GM18526 (cell line): ENCODE data around the gene GXYLT2.

ENCODE experiments used
- POLR2A ChIP-seq: IDR thresholded peaks from 3 replicates; pipeline ENCODE4 v1.6.1; 2011; ENCODE audit not compliant: insufficient read length; ENCODE audit errors: extremely low read depth

Gene GXYLT2

DNA sequence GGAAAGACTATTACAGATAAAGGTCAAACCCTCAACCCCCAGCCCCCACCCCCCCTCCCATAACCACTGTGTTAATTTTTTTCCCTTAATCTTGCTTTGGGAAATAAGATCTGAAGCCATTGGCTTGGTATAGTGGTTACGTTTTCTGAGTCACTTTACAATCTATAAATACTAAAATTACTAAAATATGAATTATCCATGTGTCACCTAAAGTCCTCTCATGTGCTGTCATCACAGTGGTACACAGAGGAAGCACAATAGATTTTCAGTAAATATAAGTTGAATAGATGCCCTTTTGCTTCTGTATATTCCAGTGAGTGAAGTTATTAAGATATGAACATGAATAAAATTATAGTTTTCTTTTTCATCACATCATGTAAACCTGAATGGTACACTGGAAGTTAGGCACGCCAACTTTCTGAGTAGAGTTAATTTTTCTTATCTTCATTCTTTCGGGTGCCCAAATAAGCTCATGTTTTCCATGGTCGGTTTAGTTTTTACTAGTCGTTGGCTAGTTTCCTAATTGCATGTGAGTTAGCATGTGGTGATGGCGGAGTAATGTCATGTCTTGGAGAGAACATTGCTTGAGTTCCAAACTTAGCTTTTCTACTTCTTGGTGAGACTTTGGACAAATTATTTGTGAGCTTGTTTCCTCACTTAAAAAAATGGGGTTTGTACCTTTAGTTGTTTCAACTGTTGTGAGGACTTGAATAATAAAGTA lies 120.3 kb downstream of the GXYLT2 start:
- TF ChIP-seq POLR2A = no peak

DNA sequence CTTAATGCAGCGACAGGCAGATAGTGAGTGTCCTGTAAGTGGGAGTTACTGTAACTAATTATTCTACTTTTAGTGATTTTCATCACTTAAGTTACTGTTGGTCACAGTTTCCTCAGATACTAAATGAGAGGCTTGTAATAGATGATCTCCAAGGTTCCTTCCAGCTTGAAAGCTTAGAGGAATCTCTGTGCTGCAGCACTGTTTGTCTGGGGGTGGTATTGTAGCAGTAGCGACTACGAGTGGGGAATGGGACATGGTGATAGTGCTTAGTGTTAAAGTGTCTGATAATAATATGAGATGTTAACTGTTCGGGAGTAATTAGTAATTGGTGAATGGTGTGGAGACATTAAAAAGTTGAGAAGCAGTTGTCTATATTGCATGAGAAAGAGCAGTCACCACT lies 121.2 kb downstream of the GXYLT2 start:
- no peak for TF ChIP-seq POLR2A

DNA sequence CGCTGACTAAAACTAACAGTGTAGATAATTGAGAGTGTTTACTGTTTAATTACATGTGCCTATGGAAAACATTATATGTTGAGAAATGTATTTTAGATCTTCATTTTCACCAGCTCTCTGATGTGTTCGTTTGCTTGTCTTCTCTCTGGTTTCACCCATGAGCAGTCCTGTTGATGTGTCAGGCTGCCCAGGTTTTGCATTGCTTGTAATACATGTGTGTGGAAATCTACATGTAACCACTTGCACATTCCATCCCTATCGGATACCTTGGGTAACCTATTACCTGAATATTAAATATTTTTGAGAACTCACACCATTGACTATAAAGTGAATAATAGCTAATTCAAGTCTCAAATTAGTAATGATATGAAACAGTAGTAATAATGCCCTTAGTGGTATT lies 121.9 kb downstream of the GXYLT2 start:
- TF ChIP-seq POLR2A = no peak

DNA sequence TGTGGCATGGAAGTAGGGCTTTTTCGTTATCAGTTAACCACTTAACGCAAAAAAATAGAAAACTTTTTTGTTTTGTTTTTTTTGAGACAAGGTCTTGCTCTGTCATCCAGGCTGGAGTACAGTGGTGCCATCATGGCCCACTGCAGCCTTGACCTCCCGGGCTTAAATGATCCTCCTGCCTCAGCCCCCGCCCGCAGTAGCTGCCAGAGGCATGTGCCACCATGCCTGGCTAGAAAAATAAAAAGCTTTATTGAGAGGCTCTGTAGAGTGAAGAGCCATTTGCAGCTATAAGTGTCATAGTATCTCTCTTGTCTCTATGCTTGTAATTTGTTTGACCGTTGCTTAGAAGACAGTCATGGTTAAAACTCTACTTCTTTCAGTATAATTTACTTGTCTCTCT lies 122.3 kb downstream of the GXYLT2 start:
- no peak for TF ChIP-seq POLR2A

DNA sequence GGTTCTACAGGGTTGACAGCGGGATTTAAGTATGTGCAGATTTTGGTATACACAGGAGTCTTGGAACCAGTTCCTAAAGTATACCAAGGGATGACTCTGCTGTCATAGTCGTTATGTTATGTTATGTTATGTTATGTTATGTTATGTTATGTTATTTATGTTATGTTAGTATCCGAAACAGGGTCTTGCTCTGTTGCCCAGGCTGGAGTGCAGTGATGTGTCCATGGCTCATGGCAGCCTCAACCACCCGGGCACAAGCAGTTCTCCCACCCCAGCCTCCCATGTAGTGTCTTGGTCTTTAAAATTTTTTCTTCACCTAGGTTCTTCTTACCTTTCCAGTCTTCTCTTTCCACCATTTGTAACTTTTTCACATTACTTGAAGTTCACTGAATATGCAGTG lies 130.5 kb downstream of the GXYLT2 start:
- TF ChIP-seq POLR2A = no peak

DNA sequence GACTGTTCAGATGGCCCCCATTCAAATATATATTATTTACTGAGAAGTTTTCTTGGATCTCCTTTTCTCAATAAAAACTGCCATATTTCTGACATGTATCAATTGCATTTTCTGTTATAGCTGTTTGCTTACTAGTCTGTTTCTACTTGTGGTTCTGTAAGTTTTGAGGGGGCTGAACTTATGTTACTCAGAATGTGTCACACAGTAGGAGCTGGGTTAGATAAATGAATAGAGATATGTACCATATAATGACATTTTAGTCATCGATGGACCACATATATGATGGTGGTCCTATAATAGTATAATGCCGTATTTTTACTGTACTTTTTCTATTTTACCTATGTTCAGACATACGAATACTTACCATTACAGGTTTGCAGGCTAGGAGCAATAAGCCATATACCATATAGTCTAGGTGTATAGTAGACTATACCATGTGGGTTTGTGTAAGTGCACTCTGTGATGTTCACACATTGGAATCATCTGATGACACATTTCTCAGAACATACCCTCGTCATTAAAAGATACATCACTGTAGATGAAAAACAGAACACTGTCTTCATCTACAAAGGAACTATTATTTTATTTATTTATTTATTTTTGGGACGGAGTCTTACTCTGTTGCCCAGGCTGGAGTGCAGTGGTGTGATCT lies 131.1 kb downstream of the GXYLT2 start:
- TF ChIP-seq POLR2A = no peak

DNA sequence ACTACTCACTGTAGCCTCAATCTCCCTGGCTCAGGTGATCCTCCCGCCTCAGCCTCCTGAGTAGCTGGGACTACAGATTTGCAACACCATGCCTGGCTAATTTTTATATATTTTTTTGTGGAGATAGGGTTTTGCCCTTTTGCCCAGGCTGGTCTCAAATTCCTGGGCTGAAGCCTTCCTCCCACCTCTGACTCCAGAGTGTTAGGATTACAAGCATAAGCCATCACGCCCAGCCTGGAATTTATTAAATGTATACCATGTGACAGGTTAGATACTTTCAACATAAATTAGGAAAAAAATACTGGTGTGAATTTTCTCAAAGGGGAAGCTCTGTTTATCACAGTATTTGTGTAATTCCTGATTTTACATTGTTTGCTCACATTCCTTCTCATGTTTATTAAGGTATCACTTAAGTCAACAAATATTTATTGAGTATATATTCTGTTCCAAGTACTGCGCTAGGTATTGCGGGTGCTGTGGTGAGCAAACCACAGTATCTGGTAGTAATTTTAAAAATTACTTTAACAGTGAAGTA lies 133.5 kb downstream of the GXYLT2 start:
- no peak for TF ChIP-seq POLR2A

DNA sequence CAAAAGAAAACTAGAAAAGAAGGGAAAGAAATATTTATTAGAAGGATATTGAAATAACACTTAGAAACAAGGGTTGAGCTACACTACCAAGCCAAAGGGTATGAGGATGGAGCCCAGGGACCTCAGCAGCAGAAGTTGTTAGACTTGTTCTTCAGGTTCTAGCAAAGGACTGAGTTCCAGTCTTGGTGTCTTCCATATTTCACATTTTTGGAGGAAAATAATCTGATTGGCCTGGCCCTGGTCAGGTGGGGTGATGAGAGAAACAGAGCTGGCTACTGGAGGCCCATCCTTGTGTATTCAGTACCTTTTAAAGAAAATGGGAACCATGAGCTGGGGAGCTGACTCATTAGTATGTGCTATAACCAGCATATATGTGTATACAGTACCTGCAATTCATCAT lies 137.0 kb downstream of the GXYLT2 start:
- TF ChIP-seq POLR2A = no peak

DNA sequence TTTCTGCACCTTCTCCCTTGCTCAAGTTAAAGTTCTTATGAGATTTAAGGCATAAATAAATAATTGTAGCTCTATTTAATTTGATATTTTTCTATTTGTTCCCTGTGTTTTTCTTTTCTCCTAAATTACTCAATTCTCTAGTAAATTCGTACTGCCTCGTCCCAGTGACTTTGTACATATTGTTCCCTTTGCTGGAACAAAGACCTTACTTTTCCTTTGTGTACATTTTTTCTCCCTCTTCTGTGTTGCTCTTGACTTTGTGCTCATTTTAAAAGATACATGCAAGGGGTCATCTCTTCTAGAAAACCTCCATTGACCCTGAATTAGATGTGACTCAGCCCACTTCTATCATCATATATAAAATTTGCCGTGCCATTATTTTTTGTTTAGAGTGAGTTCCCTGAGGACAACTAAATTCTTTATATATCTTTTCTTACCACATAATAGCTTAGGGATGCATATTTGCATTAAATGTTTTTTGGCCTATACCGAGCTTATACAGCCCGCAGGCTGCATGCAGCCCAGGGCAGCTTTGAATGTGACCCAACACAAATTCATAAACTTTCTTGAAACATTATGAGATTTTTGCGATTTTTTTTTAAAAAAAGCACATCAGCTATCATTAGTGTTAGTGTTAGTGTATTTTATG lies 138.4 kb downstream of the GXYLT2 start:
- no peak for TF ChIP-seq POLR2A
